HEK293 (cell line): ENCODE results near the gene MED16.
"Not testable (repeated sequence)": the region's sequence is repeated elsewhere in the genome, so short reads cannot be mapped to it uniquely, and the experiment has no call there.

ENCODE experiments used
- CTCF ChIA-PET: fragments of 350-600 bp; formaldehyde crosslinking; extraction: SDS; loops from one replicate; lab custom pipeline; 2021; ENCODE audit warnings: antibody characterized with exemption; lab: Yijun Ruan, JAX
- POLR2A ChIA-PET: fragments of 300-600 bp; formaldehyde crosslinking; extraction: SDS; loops from one replicate; lab custom pipeline; 2020; ENCODE audit warnings: antibody characterized with exemption, inconsistent platforms; lab: Yijun Ruan, JAX
- H3K27ac ChIP-seq: fragments of 200-500 bp; sonication (Bioruptor generic); 2 replicates; pipeline ENCODE4 v1.5.1; 2014; ENCODE audit warnings: low read depth, low read length, control low read depth, inconsistent platforms; ENCODE audit errors: extremely low read depth
- H3K36me3 ChIP-seq, 2 experiments: fragments of 200-500 bp in 1 of 2; sonication (Bioruptor generic) in 1 of 2; 1 replicate in 1 of 2; 2 replicates in 1 of 2; pipeline ENCODE4 v1.5.1; 2014 to 2017; ENCODE audit warnings: inconsistent platforms in 2 of 2, low read length in 2 of 2; ENCODE audit not compliant: control insufficient read depth in 2 of 2, insufficient read depth in 1 of 2
- H3K4me1 ChIP-seq: fragments of 200-500 bp; sonication (Bioruptor generic); 2 replicates; pipeline ENCODE4 v1.5.1; 2014; ENCODE audit warnings: mild to moderate bottlenecking, low read length, inconsistent platforms; ENCODE audit not compliant: control insufficient read depth, insufficient read depth
- H3K4me3 ChIP-seq: 2 replicates; pipeline ENCODE4 v1.5.1; 2011; ENCODE audit warnings: low read depth, mild to moderate bottlenecking, control low read depth, low read length, moderate library complexity
- H3K9me3 ChIP-seq: fragments of 200-500 bp; sonication (Bioruptor generic); 2 replicates; pipeline ENCODE4 v1.5.1; 2014; ENCODE audit warnings: low read depth, low read length, inconsistent platforms; ENCODE audit not compliant: control insufficient read depth, insufficient read depth
- BCL11B ChIP-seq: fragments of 450-650 bp; formaldehyde crosslinking; IDR thresholded peaks from 2 replicates; pipeline ENCODE4 v1.5.1; 2016; ENCODE audit warnings: low read depth, missing biosample characterization, missing genetic modification characterization
- GLIS1 ChIP-seq: fragments of 450-650 bp; formaldehyde crosslinking; IDR thresholded peaks from 2 replicates; pipeline ENCODE4 v1.5.1; 2016; ENCODE audit warnings: missing biosample characterization, missing genetic modification characterization
- GLIS2 ChIP-seq: fragments of 450-650 bp; formaldehyde crosslinking; IDR thresholded peaks from 2 replicates; pipeline ENCODE4 v1.5.1; 2016; ENCODE audit warnings: missing biosample characterization, missing genetic modification characterization
- HOXD13 ChIP-seq: sonication (generic); formaldehyde crosslinking; IDR thresholded peaks from 2 replicates; pipeline ENCODE4 v1.8.0; 2022; ENCODE audit warnings: missing genetic modification reagents, borderline replicate concordance
- KLF8 ChIP-seq: fragments of 450-650 bp; formaldehyde crosslinking; IDR thresholded peaks from 2 replicates; pipeline ENCODE4 v1.5.1; 2016; ENCODE audit warnings: missing biosample characterization, missing genetic modification characterization
- SCRT1 ChIP-seq: fragments of 450-650 bp; formaldehyde crosslinking; IDR thresholded peaks from 2 replicates; pipeline ENCODE4 v1.5.1; 2016; ENCODE audit warnings: missing biosample characterization, missing genetic modification characterization, borderline replicate concordance
- ZBTB48 ChIP-seq: fragments of 450-650 bp; formaldehyde crosslinking; IDR thresholded peaks from 2 replicates; pipeline ENCODE4 v1.5.1; 2016; ENCODE audit warnings: missing biosample characterization, missing genetic modification characterization
- ZBTB7A ChIP-seq: fragments of 450-650 bp; formaldehyde crosslinking; IDR thresholded peaks from 2 replicates; pipeline ENCODE4 v1.5.1; 2016; ENCODE audit warnings: low read depth, missing biosample characterization, missing genetic modification characterization
- ZBTB8A ChIP-seq: fragments of 450-650 bp; formaldehyde crosslinking; IDR thresholded peaks from 2 replicates; pipeline ENCODE4 v1.5.1; 2016; ENCODE audit warnings: missing biosample characterization, missing genetic modification characterization
- ZNF202 ChIP-seq: fragments of 450-650 bp; formaldehyde crosslinking; IDR thresholded peaks from 2 replicates; pipeline ENCODE4 v1.5.1; 2016; ENCODE audit warnings: missing biosample characterization, missing genetic modification characterization, borderline replicate concordance
- ZNF292 ChIP-seq: fragments of 450-650 bp; formaldehyde crosslinking; IDR thresholded peaks from 2 replicates; pipeline ENCODE4 v1.5.1; 2016; ENCODE audit warnings: low read depth, missing biosample characterization, missing genetic modification characterization, borderline replicate concordance
- ZNF335 ChIP-seq: fragments of 450-650 bp; formaldehyde crosslinking; conservative IDR thresholded peaks from 2 replicates; pipeline ENCODE4 v1.5.1; 2016; ENCODE audit warnings: missing biosample characterization, missing genetic modification characterization
- ZNF585B ChIP-seq: fragments of 450-650 bp; formaldehyde crosslinking; IDR thresholded peaks from 2 replicates; pipeline ENCODE4 v1.5.1; 2016; ENCODE audit warnings: missing biosample characterization, missing genetic modification characterization
- ZSCAN23 ChIP-seq: fragments of 450-650 bp; formaldehyde crosslinking; IDR thresholded peaks from 2 replicates; pipeline ENCODE4 v1.5.1; 2016; ENCODE audit warnings: missing biosample characterization, missing genetic modification characterization
- TF ChIP-seq, protein P1 (sequence below): fragments of 450-650 bp; IDR thresholded peaks from 2 replicates; pipeline ENCODE4 v1.5.1; 2018; ENCODE audit warnings: missing biosample characterization, mild to moderate bottlenecking, missing genetic modification characterization
- TF ChIP-seq, protein P2 (sequence below): fragments of 450-650 bp; formaldehyde crosslinking; IDR thresholded peaks from 2 replicates; pipeline ENCODE4 v1.5.1; 2016; ENCODE audit warnings: missing biosample characterization, missing genetic modification characterization

MED16 gene

DNA sequence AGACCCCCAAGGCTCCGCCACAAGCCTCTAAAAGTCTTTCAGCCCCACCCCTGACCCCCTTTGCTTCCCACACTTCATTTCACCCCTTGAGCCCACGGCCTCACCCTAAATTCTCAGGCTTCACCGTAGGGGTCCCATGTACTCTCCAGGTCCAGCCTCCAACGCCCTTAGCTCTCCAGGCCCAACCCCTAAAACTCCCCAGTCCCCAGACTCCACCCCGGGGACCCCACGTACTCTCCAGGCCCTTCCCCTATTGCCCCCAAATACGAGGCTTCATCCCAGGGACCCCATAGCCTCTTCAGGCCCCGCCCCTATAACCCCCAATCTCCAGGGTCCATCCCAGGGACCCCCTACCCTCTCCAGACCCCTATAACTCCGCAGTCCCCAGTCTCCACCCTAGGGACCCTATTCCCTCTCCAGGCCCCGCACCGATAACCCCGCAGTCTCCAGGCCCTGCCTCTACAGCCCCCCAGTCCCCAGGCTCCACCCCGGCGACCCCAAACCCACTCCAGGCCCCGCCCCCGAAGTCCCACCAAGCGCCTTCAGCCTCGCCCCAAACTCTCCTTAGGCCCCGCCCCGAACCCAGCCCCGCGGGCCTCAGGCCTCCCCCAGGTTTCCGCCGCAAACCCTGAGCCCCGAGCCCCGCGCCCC lies 619 bp downstream of the MED16 start:
- peak overlapping the region; percentile 60; the same call in 1 of the 2 replicates for H3K27ac ChIP-seq

DNA sequence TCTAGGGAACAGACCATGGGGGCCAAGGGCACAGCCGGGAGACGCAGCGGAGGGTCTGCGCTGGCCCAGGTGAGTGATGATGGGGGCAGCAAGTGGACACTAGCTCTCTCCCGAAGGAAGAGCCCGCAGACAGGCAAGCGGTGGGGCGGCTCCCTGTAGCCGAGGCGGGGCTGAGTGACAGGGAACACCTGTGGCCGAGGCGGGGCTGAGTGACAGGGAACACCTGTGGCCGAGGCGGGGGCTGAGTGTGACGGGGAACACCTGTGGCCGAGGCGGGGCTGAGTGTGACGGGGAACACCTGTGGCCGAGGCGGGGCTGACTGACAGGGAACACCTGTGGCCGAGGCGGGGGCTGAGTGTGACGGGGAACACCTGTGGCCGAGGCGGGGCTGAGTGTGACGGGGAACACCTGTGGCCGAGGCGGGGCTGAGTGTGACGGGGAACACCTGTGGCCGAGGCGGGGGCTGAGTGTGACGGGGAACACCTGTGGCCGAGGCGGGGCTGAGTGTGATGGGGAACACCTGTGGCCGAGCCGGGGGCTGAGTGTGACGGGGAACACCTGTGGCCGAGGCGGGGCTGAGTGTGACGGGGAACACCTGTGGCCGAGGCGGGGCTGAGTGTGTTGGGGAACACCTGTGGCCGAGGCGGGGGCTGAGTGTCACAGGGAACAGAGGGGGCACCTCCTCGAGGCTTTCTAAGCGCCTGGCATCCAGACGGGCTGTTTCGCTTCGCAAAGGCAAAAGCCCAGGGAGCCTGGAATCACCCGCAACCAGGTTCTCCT lies 1.4 kb downstream of the MED16 start:
- H3K4me1 ChIP-seq, H3K9me3 ChIP-seq, CTCF ChIA-PET: not testable (repeated sequence)
- H3K4me3 ChIP-seq: peak overlapping the region; percentile 91
- peak; percentile 75 for TF ChIP-seq SCRT1
- peaks cover 4 to 34% of the 10 kb centered on the region in 2 experiments; a peak in 2 of 3 replicates for H3K36me3 ChIP-seq
- H3K27ac ChIP-seq: peak overlapping the region; percentile 60; the same call in 1 of the 2 replicates
- POLR2A ChIA-PET: interaction anchor here (1.9 kb wide), 1 partner anchor 18 kb away, joined by 6 read pairs; no protein-coding TSS in a partner anchor

More for the DNA sequence above, 619 bp downstream of the MED16 start:
- H3K9me3 ChIP-seq: no peaks in the 10 kb centered on the region
- ChIA-PET POLR2A (interaction anchor here (0.6 to 2.6 kb wide), 6 partner anchors 16 to 376 kb away, joined by 3 to 13 read pairs (median 6); partner anchors contain the start of gene CIRBP), CTCF (interaction anchor here (1.0 to 1.1 kb wide), 3 partner anchors 36 to 93 kb away, joined by 3 to 7 read pairs (median 3); no protein-coding TSS in a partner anchor)
- H3K4me3 ChIP-seq: peak overlapping the region; percentile 91
- peaks cover 2 to 30% of the 10 kb centered on the region in 2 experiments; a peak in 2 of 3 replicates for H3K36me3 ChIP-seq
- TF ChIP-seq ZNF585B (no peak), ZBTB8A (tag by site-specific recombination) (0 out of 2 replicates have a peak, but pooled peaks have one; percentile 28), ZBTB7A (tag by site-specific recombination) (0 out of 2 replicates have a peak, but pooled peaks have one; percentile 14), GLIS1 (tag by site-specific recombination) (peak; percentile 21; the same call in 1 of the 2 replicates), GLIS2 (peak; percentile 64), HOXD13 (CRISPR knock-in tag) (no peak), KLF8 (0 out of 2 replicates have a peak, but pooled peaks have one; percentile 20), ZBTB48 (tag by site-specific recombination) (peak; percentile 72), ZNF335 (tag by site-specific recombination) (peak; percentile 60)
- TF ChIP-seq, protein P1, sequence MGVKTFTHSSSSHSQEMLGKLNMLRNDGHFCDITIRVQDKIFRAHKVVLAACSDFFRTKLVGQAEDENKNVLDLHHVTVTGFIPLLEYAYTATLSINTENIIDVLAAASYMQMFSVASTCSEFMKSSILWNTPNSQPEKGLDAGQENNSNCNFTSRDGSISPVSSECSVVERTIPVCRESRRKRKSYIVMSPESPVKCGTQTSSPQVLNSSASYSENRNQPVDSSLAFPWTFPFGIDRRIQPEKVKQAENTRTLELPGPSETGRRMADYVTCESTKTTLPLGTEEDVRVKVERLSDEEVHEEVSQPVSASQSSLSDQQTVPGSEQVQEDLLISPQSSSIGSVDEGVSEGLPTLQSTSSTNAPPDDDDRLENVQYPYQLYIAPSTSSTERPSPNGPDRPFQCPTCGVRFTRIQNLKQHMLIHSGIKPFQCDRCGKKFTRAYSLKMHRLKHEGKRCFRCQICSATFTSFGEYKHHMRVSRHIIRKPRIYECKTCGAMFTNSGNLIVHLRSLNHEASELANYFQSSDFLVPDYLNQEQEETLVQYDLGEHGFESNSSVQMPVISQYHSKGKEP (tag by site-specific recombination): no peak
- TF ChIP-seq, protein P2, sequence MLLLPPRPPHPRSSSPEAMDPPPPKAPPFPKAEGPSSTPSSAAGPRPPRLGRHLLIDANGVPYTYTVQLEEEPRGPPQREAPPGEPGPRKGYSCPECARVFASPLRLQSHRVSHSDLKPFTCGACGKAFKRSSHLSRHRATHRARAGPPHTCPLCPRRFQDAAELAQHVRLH (tag by site-specific recombination): no peak
- no peaks in the 10 kb centered on the region for H3K4me1 ChIP-seq

DNA sequence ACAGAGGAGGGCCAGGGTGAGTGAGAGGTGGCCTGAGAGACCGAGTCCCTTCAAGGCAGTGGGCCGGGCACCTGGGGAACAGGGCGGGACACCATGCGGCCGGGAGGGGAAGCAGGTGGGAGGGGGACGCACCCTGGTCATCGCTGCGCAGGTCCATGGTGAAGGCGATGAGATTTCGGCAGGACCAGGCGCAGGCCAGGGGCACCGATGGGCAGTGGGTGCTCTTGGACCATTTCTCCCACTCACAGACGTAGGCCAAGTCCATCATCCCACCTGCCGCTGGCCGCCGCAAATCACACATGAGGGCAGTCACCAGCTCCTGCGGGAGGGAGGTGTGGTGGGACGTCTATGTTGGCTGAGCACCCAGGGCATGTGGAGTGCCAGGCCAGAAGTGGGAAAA lies 2.2 kb downstream of the MED16 start:
- Histone ChIP-seq H3K4me1 (no peaks in the 10 kb centered on the region), H3K4me3 (no peak overlapping the region), H3K27ac (no peak overlapping the region), H3K36me3 (peaks cover 4 to 41% of the 10 kb centered on the region in 2 experiments; a peak in 2 of 3 replicates), H3K9me3 (no peaks in the 10 kb centered on the region)
- ChIA-PET POLR2A (no interaction called here), CTCF (no interaction called here)
- TF ChIP-seq BCL11B (no peak), ZSCAN23 (tag by site-specific recombination) (no peak), ZNF202 (tag by site-specific recombination) (no peak), ZNF292 (tag by site-specific recombination) (no peak)
